Thyroid gland (tissue), 4 donors: ENCODE data around the gene CCDC88B. TPM values are rescaled to one million over a fixed set of nuclear protein-coding genes. Genes with fewer than 3 reads are reported as not detected.
"Not testable (repeated sequence)": the region's sequence is repeated elsewhere in the genome, so short reads cannot be mapped to it uniquely, and the experiment has no call there.

ENCODE experiments used
- DNase-seq, 2 donors: peaks; one replicate each; pipeline ENCODE4 v3.0.0-alpha.2; 2019
- H3K27ac ChIP-seq, 3 donors: fragments of 200-600 bp; sonication (generic); 1 replicate in 2 of 3; 2 replicates in 1 of 3; pipeline ENCODE4 v1.5.1; 2016 to 2019; ENCODE audit warnings: mild to moderate bottlenecking in 1 of 3, moderate library complexity in 1 of 3
- H3K27me3 ChIP-seq: fragments of 200-600 bp; sonication (generic); one replicate; pipeline ENCODE4 v1.5.1; 2019
- H3K36me3 ChIP-seq, 2 donors: fragments of 200-600 bp; sonication (generic); one replicate each; pipeline ENCODE4 v1.5.1; 2016 to 2019
- H3K4me1 ChIP-seq, 2 donors: fragments of 200-600 bp; sonication (generic); one replicate each; pipeline ENCODE4 v1.5.1; 2017 to 2019
- H3K4me3 ChIP-seq, 3 donors: fragments of 200-600 bp; sonication (generic); replicated peaks in 1 of 3; 1 replicate in 2 of 3; 2 replicates in 1 of 3; pipeline ENCODE4 v1.5.1; 2016; ENCODE audit warnings: mild to moderate bottlenecking in 1 of 3
- H3K9me3 ChIP-seq: fragments of 200-600 bp; sonication (generic); one replicate; pipeline ENCODE4 v1.5.1; 2017
- POLR2A ChIP-seq, 2 donors: fragments of 450-650 bp; IDR thresholded peaks; one replicate each; pipeline ENCODE4 v1.6.1; 2017; ENCODE audit warnings: antibody characterized with exemption in 2 of 2, mild to moderate bottlenecking in 2 of 2, moderate library complexity in 1 of 2
- WGBS, 2 donors: methylation state at CpG; one replicate each; pipeline ENCODE4 v1.1.5; 2017; 5-methylcytosine and 5-hydroxymethylcytosine counted together
- intact Hi-C: fragments of 100-400 bp; cut with DNase I; formaldehyde crosslinking; loops from one replicate; pipeline ENCODE4 v1.15.1; 2023
- total RNA-seq, 4 donors: library from RNA; depleted of rRNA; stranded (reverse); fragments of >200 nt; gene quantifications; one replicate each; pipeline ENCODE4 v1.2.3, GENCODE V29; 2016
- TF ChIP-seq, protein P1 (sequence below), 6 experiments: fragments of 200-600 bp in 3 of 6; fragments of 450-650 bp in 3 of 6; sonication (generic) in 3 of 6; IDR thresholded peaks; one replicate each; pipeline ENCODE4 v1.5.1; 2016 to 2019; ENCODE audit warnings: antibody characterized with exemption in 6 of 6, mild to moderate bottlenecking in 2 of 6, inconsistent platforms in 1 of 6, moderate library complexity in 1 of 6

Gene CCDC88B
- total RNA-seq, 4 donors from 2014 or later = 2.8 to 7.0 (median 3.6) TPM

DNA sequence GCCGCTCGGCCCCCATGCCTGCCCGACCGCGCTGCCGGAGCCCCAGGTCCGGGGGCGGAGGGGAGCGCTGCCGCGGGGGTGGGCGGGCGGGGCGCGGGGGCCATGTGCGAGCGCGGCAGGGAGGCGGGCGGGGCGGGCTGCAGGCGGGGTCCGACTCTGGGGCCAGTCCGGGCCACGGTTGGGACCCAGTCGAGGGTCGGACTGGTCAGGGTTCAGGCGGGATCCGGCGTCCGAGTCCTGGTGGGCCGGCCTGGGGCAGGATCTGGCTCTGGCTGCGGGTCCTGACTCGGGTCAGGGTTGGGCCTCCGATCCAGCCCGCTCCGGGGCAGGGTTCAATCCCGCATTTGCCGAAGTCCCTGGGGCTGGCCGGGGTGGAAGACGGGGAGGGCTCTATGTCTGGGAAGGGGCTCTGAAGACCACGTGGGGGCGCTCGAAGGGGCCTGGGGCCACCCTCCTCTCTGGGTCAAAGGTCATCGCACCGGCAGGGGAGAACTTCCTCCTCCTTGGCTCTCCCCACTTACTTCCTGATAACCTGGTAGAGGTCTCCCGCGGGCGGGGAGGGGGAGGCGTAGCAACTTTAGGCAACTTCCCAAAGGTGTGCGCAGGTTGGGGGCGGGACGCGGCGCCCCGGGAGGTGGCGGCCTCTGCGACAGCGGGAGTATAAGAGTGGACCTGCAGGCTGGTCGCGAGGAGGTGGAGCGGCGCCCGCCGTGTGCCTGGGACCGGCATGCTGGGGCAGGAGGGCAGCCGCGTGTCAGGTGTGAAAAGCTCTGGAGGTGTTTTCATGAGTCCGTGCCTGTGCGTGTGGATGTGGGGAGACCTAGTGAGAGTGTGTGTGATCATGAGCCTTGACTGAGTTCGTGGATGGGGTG lies 34.1 kb upstream of the CCDC88B start:
- WGBS, 2 donors = 0% methylated on average over 14 to 27 of the region's 71 CpGs
- Histone ChIP-seq H3K4me1 (peaks cover 16 to 26% of the 10 kb centered on the region in 2 donors), H3K9me3 (no peaks in the 10 kb centered on the region), H3K27me3 (no peaks in the 10 kb centered on the region), H3K36me3 (no peaks in the 10 kb centered on the region), H3K27ac (peak overlapping the region; percentile 74 to 88 (median 79)), H3K4me3 (peak overlapping the region; percentile 31 to 79 (median 74))
- DNase-seq = peak; percentile 74 to 84
- TF ChIP-seq, protein P1, sequence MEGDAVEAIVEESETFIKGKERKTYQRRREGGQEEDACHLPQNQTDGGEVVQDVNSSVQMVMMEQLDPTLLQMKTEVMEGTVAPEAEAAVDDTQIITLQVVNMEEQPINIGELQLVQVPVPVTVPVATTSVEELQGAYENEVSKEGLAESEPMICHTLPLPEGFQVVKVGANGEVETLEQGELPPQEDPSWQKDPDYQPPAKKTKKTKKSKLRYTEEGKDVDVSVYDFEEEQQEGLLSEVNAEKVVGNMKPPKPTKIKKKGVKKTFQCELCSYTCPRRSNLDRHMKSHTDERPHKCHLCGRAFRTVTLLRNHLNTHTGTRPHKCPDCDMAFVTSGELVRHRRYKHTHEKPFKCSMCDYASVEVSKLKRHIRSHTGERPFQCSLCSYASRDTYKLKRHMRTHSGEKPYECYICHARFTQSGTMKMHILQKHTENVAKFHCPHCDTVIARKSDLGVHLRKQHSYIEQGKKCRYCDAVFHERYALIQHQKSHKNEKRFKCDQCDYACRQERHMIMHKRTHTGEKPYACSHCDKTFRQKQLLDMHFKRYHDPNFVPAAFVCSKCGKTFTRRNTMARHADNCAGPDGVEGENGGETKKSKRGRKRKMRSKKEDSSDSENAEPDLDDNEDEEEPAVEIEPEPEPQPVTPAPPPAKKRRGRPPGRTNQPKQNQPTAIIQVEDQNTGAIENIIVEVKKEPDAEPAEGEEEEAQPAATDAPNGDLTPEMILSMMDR (IDR thresholded peaks at IDR 0.05) = peak in 2 of 6 experiments; percentile 25 to 33
- TF ChIP-seq POLR2A (IDR thresholded peaks at IDR 0.05) = peak; percentile 18 to 78
- intact Hi-C loops = no loop called here

DNA sequence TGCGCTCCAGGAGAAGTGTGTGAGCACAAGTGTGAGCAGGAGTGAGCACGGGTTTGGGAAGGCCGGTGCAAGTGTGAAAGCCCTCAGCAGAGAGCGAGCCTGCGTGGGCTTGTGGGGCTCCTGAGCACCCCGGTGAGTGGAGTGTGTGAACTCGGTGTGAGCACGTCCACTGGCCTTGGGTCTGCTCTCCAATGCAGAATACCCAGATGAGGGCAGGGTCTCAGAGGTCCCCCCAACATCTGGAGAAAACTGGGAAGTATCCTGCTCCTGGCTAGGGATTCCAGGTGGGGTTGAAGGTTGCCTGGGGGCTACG lies 33.5 kb upstream of the CCDC88B start:
- TF ChIP-seq POLR2A (IDR thresholded peaks at IDR 0.05) = no peak
- TF ChIP-seq, protein P1 (IDR thresholded peaks at IDR 0.05) = no peak
- Histone ChIP-seq H3K4me3 (peak overlapping the region; percentile 31 to 79 (median 74)), H3K27ac (peak overlapping the region in 2 of 3 donors; percentile 26 to 88), H3K27me3 (no peaks in the 10 kb centered on the region), H3K4me1 (peaks cover 16 to 25% of the 10 kb centered on the region in 2 donors), H3K36me3 (no peaks in the 10 kb centered on the region), H3K9me3 (no peaks in the 10 kb centered on the region)
- intact Hi-C loops = no loop called here
- DNase-seq = no peak
- 22 to 32% methylated on average over 8 to 9 of the region's 9 CpGs for WGBS, 2 donors

DNA sequence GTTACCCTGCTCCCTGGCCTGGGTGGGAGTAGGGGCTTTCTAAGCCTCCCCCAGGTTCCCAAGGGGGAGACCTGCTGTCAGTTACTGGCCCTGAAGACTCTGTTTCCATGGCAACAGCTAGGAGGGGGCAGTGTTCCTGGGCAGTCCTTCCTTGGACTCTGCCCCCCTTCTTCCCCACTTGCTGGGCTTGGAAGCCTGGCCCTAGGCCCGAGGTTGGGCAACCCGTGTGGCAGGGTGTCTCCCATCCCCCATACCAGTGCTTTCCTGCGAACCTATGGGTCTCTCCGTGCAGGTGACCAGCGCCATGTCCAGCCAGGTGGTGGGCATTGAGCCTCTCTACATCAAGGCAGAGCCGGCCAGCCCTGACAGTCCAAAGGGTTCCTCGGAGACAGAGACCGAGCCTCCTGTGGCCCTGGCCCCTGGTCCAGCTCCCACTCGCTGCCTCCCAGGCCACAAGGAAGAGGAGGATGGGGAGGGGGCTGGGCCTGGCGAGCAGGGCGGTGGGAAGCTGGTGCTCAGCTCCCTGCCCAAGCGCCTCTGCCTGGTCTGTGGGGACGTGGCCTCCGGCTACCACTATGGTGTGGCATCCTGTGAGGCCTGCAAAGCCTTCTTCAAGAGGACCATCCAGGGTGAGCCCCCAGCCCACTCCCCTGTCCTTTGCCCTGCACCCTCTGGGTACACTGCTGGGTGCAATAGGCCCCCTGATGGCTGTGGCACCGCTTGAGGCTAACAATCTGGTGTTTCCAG lies 33.0 kb upstream of the CCDC88B start:
- intact Hi-C loops = no loop called here
- Histone ChIP-seq H3K27me3 (no peaks in the 10 kb centered on the region), H3K4me1 (peaks cover 16 to 25% of the 10 kb centered on the region in 2 donors), H3K4me3 (peak overlapping the region in 2 of 3 donors; percentile 31 to 74), H3K9me3 (no peaks in the 10 kb centered on the region), H3K36me3 (no peaks in the 10 kb centered on the region), H3K27ac (peak overlapping the region in 2 of 3 donors; percentile 26 to 88)
- 70 to 73% methylated on average over 12 to 15 of the region's 15 CpGs for WGBS, 2 donors
- TF ChIP-seq, protein P1 (IDR thresholded peaks at IDR 0.05) = no peak
- no peak for TF ChIP-seq POLR2A (IDR thresholded peaks at IDR 0.05)
- peak; percentile 58 to 70 for DNase-seq

DNA sequence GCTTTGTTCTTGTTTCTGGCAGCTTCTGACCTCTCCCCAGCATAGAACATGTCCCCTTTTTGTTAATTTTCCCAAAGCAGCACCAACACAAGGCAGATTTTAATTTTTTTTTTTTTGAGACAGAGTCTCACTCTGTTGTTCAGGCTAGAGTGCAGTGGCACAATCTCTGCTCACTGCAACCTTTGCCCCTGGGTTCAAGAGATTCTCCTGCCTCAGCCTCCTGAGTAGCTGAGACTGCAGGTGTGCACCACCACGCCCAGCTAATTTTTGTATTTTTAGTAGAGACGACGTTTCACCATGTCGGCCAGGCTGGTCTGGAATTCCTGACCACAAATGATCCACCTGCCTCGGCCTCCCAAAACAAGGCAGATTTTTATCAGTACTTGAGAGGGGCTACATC lies 32.2 kb upstream of the CCDC88B start:
- intact Hi-C loops, DNase-seq, H3K9me3 ChIP-seq, H3K4me3 ChIP-seq, H3K36me3 ChIP-seq, H3K27me3 ChIP-seq, H3K27ac ChIP-seq: not testable (repeated sequence)
- H3K4me1 ChIP-seq = peaks cover 16 to 25% of the 10 kb centered on the region in 2 donors
- 88 to 91% methylated on average over 5 of the region's 5 CpGs for WGBS, 2 donors

DNA sequence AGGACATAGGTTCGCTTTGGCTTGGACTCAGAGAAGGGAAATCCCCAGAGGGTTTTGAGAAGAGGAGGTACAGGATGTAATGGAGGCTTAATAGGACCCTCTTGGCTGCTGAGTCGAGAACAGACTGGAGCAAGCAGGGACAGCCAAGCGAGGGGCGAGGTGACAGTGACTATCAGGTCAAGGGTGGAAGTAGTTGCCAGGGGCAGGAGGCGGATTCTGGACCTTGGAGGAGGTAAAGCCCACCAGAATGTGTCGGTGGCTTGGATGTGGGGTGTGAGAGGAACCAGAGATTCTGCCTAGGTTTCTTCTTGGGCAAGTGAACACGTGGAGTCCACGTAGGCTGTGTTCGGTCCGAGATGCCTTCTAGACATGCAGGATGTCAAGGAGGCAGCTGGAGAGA lies 27.1 kb upstream of the CCDC88B start:
- WGBS, 2 donors = 93 to 95% methylated on average over 10 of the region's 10 CpGs
- no peak for TF ChIP-seq POLR2A (IDR thresholded peaks at IDR 0.05)
- TF ChIP-seq, protein P1 (IDR thresholded peaks at IDR 0.05) = no peak
- Histone ChIP-seq H3K36me3 (peaks cover 11 to 23% of the 10 kb centered on the region in 2 donors), H3K4me3 (no peak overlapping the region), H3K9me3 (no peaks in the 10 kb centered on the region), H3K4me1 (peaks cover 0 to 6% of the 10 kb centered on the region in 2 donors), H3K27me3 (no peaks in the 10 kb centered on the region), H3K27ac (peak overlapping the region in 1 of 3 donors; percentile 50)
- intact Hi-C loops = no loop called here
- DNase-seq = no peak
